Measurements from ENCODE around the gene GCN1.

The GCN1 gene

GRCh38 chr12:120091371-120092090 lies 103.0 kb downstream of the GCN1 start:
- no peak for DNase-seq

DNA sequence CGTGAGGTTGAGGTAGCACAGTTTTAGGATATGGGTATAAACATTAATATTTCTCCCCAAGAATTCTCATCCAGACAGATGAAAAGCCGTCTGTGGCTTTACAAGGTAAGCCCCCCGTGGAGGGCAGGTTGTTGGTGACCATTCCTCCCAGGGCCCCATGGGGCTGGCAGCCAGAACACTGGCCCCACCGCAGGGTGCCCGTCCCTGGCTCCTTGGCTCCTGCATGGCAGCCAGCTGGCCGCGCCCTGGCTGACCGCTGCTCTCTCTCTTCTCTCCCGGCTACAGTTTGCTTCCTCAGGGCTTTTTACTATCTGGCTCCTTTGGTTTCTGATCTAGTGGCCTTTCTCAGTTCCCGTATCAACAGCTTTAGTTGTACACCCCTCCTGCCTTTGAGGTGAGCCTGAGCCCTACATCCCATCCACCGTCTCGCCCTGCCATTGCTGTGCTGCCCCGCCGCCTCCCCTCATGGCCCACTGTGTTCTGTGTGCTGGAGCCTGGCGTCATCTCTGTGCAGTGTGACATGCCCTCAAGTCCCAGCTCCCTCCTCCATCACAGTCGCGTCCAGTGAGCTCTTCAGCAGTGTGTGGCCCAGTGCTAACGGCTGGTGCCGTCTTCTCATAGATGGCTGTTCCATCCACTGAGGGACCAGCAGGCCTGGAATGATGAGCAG lies 103.8 kb downstream of the GCN1 start:
- no peak for DNase-seq

DNA sequence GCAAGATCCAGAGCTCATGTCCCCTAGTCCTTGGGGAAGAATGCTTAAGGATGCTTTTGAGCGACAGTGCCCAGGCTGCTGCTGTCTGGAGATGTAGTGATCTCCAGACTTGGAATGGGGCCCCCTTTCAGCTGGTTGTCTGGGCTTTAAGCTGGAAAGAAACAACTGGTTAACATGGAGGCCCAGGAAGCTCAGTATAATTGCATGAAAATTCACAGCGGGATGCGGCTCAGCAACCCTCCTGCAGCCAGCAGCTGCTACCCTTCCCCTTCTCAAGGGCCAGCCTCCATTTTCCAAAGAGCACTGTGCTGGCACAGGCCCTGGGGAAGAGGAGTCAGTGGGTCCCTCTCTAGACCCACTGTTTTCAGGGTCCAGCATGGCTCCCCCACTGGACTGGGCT lies 104.3 kb downstream of the GCN1 start:
- DNase-seq = no peak

- DNase-seq = no peak
Measured at GRCh38 chr12:120089796-120090195, 104.7 kb downstream of the GCN1 start.

GRCh38 chr12:120089105-120089504 lies 105.4 kb downstream of the GCN1 start:
- DNase-seq = no peak

GRCh38 chr12:120086801-120087621 lies 107.5 kb downstream of the GCN1 start:
- peak; percentile 100 for DNase-seq

GRCh38 chr12:120085920-120086645 lies 108.4 kb downstream of the GCN1 start:
- DNase-seq = no peak

GRCh38 chr12:120081641-120082040 lies 112.9 kb downstream of the GCN1 start:
- no peak for DNase-seq

DNA sequence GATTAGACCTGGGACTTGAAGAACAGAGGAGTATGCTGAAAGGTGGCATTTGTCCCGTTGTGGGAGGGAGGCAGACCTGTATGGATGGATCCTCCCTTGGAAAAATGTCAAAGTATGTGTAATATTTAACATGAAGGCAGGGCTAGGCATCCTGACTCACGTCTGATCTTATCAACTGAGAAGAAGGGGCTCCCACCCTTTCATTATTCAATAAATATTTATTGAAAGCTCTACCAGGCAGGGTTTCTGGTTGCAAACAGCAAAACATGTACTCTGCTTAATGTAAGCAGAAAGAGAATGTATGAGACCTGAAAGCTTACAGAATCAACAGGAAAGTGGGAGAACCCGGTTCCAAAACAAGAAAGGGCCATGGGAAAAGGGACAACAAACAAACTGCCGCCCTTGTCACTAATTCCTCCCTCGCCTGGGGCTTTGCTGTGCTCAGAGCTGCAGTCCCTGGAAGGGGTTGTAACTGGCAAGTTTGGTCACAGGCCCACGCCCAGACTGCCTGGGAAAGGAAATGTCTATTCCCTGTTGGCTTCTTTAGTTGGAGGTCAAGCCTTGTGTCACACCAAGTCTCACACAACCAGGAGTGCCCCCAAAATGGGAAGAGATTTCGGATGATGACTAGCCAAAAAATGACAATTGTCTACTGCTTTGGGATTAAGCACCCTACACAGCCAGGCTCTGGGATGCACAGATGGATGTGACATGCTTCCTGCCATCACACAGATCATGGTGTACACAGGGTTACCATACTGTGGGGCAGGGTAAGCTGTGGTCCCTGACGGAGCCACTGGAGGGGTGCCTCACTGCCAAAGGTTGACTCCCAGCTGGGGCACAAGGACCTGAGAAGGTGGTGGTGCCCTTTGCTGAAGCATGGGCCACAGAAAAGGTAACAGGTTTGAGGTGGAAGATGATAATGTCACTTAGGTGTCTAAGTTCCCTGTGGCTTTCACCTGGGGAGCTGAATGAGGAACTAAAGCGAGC lies 114.8 kb downstream of the GCN1 start:
- DNase-seq = no peak

DNA sequence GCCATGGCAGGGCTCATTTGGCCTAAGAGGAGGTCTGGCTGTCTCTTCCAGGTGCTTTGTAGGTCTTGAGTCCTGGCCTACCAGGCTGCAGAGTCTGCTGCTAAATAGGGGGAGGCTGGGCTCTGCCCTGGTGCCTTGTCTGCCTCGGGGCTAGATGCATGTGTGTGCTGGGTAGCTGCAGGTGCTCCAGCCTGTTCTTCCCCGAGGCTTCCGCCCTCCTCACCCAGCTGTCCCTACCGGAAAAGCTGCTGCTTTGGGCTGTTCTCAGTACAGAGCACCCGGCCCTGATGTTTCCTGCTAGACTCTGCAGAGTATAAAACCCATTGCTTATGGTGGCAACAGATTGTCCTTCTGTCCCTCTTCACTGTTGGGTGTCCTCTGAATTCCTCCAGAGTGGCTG lies 115.6 kb downstream of the GCN1 start:
- DNase-seq = no peak

GRCh38 chr12:120077260-120077659 lies 117.3 kb downstream of the GCN1 start:
- no peak for DNase-seq

All from CD4-positive, alpha-beta T cell treated with Interleukin-15 for 1 hour (primary cell).